HUDEP-2 (cell line): ENCODE results near the gene ATP10B.

Experiments used
- DNase-seq, 76 experiments: peaks; one replicate each; lab custom pipeline; 2025; ENCODE audit not compliant: unreplicated experiment in 76 of 76; lab: John Stamatoyannopoulos, UW

ATP10B gene

DNA sequence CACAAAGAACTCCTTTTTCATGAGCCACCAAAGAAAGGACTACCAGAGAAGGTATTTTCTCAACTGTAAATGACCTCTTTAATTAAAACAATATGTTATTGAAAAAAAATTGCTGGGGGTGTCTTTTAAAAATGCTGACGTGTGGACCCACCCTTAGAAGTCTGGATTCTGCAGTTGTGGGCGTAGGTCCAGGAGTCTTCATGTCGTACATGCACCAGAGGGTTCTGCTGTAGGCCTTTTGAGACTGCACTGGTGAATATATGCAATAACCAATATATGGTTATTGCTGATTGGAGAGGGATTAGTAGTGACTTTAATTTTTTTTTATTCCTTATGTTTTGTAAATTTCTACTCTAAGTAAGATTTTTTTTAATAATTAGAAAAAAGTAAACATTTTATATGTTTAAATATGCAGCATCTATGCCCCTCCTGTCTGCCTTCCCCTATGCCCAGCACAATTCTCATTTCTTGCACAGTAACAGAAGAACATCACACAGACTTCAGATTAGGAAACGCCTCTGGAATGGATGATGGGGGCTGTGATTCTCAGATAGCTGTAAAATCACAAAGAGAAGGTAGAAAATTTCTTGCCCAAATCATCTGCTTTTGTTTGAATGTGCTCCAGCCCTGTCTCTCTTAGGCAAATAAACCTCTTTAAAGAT is 328.4 kb downstream of the ATP10B start:
- DNase-seq, result no peak

DNA sequence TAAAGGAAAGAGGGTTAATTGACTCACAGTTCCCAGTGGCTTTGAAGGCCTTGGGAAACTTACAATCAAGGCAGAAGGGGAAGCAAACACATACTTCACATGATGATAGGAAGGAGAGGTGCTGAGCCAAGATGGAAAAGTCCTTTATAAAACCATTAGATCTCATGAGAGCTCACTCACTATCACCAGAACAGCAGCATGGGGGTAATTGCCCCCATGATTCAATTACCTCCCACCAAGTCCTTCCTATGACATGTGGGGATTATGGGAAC is 330.7 kb downstream of the ATP10B start:
- no peak for DNase-seq

DNA sequence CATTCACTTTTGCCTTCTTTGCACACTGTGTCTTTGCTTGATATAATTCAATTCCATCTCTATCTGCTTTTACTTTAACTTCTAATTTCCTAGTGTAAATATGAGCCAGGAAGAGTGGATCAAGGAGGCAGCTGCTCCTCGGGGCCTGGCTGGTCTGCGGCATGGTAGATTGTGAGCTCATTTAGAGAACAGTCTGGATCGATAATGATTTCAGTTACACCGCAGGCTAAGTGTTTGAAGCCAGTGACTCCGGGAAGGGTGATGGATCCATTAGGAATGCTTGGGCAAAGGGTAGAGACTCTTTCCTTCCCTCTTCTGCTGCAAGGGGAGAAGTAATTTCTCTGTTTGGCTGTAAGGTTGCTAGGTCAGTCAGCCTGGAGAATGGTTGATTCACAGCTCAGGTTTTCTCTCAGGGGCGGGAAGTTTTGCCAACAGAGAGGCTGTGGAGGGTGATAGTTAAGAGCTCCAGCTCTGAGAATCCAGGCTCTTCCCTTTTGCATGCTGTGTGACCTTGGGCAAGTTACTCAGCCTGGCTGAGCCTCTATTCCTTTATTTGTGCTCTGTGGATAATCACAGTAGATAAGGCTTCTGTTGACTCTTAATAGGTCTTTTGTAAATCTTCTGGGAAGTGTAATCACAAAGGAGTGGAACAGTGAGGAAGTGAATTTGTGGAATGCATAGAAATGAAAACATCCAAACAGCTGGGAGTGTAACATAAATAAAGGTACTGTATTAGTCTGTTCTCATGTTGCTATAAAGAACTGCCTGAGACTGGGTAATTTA is 331.2 kb downstream of the ATP10B start:
- DNase-seq, result no peak

DNA sequence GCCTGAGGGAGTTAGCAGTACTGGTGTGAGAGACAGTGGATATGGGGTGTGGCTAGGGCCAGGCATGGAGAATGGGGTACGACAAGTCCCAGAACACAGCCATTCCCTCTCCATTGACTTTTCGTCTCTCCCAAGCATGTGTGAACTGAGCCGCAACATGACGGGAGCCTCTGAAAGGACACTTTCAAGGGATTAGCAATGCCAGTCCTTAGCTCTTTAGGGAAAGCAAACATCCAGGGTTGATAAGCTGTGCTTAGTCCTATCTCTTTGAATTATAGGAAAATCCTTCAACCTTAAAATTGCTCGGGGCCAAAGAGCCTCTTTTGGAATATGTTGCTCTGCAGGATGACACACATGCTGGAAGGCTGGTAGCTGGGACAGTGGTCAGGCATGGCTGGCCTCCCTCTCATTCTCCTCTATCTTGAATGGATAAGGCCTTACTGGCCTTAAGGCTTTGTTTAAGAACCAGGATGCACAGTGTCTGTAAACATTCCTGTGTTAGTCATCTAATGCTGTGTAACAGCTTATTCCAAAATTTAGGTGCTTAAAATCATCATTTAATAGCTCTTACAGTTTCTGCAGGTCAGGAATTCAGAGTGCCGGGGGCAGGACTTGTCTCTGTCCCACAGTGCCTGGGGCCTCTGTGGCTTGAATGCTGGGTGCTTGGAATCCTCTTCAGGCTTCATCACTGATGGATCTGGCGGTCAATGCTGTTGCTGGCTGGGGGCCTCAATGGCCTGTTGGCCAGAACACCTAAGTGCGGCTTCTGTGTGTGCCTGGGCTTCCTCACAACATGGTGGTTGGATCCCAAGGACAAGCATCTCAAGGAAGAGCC is 335.1 kb downstream of the ATP10B start:
- DNase-seq, result no peak

DNA sequence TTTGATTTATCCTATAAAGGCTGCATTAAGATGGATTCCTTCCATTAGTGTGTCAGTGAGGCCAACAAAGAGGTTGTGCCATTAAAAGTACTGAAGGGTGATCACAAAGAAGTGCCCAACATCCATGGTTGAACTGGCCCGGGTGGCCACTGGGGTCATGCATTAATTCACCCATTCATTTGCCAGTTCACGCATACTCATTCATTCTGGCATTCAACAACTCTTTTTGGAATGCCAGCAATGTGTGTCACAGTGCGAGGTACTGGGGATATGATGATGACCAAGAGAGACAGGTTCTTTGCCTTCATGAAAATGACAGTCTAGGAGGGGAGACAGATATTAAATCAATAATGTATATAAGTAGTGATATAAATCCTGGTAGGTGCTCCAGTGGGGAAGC is 337.1 kb downstream of the ATP10B start:
- DNase-seq, result no peak

DNA sequence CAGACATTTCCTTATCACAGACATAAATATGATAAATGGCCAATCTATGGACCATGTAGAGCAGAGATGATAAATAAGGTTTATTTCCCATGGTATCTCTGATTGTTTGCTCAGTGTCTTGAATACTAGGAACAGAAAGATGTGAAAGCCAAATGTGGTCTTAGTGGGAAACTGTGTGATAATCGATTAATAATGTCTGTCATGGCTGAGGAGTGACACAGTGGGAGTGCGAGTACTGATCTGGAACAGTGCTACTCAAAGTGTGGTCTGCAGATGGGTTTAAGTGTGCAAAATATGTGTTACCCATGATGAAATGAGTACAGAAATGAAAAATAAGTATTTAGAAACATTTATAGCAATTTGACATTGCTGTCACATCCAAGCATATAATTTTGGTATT is 337.8 kb downstream of the ATP10B start:
- DNase-seq, result no peak

DNA sequence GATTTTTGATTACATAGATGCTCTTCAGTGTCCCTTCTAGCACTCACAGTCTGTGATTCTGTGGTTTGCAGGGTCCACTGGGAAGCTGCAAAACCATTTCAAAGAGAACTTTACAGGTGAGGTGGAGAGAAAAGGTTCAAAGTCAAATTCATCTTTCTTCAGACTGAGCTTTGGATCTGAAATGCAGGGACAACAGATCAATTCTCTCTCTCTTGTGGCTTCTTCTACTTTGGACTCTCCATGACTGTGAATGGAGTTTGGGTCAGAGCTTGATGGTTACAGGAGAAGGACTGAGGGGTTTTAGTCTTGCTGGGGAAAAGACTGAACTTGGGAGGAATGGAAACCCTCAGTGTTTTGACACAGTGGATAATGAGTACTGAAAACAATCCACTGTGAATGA is 338.5 kb downstream of the ATP10B start:
- no peak for DNase-seq
